Activated T-helper 9 cell treated with anti-CD3 and anti-CD28 coated beads, Interleukin-2, amount 50 U/mL, for 16 hours (primary cell): ENCODE results near the gene LMNA.
"Not testable (repeated sequence)": the region's sequence is repeated elsewhere in the genome, so short reads cannot be mapped to it uniquely, and the experiment has no call there.

ENCODE experiments used
- DNase-seq: peaks from one replicate; pipeline ENCODE4 v3.0.0-alpha.2; 2020; ENCODE audit warnings: low read depth

Gene LMNA

DNA sequence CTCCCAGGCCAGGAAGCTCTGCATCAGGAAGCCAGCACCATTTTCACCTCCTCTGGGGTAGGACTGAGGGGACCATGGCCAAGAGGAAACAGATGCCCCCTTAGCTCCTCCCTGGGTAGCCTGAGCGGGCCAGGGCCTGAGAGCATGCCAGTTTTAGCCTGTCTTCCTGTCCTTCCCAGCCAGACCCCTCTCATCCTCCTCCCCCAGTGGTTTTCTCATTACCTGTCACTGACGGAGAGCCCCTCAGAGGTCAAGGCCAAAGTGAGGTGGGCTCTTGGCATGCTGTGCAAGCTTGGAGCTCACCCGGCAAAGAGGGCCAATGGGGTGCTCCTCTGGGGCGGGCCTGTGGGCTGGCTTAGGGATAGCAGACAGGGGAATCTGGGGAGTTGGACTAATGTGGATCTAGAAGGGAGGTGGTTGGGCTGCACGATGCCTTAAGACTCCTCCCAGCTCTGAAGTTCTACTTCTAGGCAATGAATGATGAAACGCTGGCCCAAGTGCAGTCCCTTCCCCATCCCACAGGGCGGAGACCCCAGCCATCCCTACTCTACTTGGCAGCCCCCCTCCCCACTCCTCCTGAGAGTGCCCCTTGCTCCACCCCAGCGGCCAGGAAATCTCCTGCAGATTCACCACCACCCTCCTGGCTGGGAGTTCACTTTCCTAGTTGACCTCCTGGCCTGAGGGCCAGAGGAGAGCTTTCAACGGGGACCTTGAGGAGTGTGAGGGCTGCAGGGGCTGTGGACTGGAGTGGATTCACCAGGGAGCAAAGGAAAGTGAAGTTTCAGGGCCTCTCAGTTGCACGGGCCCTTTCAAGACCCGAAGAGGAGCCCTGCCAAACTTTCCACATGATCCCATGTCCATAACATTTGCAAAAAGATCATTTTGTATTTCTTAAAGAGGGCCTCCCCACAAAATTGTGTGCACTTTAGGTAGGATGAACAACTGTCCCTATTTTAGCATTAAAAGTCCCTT is 9.4 kb upstream of the LMNA start:
- no peak for DNase-seq

DNA sequence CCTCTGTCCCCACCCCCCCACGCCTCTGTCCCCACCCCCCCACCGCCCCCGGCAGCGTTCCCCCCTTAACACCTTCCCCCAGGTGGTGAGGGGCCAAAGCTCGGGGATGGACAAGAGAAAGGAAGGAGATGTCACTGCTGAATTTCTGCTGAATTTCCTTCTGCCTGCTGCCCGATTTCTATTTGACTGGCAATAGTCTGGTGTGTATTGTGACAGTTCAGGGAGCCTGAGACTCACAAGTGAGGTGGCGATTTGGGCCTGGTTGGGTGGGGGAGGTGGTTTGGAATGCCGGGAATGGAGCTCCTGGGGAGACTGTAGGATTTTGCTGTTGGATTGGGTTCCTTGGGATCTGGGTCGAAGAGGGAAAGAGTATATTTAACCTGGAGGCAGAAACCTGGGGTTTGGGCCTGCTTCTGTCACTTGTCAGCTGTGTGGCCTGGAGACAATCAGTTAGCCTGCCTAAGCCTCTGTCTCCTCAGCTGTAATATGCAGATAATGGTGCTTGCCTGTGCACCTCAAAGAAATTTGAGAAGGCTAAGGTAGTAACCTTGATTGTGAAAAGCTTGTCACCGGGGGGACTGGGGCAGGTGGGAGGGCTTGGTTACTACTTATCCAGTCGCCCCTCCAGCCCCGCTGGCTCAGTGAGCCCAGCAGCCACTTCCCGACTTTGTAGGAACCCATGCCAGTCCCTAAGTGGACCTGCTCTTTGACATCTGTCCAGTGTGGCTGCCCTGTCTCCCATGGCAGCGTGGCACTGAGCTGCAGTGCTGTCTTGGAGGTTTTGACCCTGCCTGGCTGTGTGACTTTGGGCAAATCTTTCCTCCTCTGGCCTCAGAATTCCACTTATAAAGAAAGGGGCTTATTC is 7.7 kb upstream of the LMNA start:
- DNase-seq, result no peak

DNA sequence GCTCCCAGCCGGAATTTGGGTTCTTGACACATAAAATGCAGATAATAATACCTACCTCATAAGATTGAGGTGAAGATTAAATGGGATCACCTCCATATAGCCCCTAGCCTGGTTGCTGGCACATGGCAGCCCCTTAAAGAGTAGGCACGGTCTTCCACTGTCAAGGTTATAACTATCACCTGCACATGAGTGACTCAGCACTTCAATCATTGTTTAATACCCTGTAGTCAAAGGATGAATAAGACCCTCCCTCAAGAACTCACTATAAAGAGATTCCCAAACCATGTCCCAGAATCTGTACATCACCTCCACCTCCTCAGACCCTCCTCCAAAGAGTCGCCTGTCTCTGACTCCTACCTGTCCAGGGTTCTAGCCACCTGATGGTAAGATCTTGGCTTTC is 6.5 kb upstream of the LMNA start:
- no peak for DNase-seq

DNA sequence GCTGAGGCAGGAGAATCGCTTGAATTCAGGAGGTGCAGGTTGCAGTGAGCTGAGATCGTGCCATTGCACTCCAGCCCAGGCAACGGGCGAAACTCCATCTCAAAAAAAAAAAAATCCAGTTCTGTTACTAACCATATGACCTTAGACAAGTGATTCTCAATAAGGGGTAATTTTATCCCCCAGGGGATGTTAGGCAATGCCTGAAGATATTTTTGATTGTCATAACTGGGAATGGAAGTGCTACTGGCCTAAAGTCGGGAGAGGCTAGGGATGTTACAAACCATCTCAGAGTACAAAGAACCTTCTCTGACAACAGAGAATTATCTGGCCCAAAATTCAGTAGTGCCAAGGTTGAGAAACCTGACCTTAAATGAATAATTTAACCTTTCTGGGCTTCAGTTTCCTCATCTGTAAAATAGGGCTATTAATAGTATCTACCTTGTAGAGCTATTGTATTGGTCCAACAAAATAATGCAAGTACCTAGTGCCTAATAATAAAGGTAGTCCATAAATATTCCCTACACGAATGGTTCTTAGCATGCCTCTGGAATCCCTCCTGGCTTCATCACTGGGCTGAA is 5.8 kb upstream of the LMNA start:
- no peak for DNase-seq

DNA sequence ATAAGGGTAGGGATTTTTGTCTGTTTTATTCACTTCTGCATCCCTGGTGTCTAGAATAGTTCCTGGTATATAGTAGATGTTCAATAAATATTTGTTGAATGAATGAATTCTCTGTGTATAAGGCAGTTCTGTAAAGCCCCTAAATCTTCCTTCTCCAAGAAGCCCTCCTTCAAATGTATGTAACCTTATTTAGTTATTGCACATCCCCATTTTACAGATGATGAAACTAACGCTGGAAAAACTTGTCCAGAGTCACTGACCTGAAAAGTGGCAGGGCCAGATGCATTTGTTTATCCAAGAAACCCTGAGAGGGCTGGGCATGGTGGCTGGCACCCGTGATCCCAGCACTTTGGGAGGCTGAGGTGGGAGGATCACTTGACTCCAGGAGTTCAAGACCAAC is 4.3 kb upstream of the LMNA start:
- no peak for DNase-seq

DNA sequence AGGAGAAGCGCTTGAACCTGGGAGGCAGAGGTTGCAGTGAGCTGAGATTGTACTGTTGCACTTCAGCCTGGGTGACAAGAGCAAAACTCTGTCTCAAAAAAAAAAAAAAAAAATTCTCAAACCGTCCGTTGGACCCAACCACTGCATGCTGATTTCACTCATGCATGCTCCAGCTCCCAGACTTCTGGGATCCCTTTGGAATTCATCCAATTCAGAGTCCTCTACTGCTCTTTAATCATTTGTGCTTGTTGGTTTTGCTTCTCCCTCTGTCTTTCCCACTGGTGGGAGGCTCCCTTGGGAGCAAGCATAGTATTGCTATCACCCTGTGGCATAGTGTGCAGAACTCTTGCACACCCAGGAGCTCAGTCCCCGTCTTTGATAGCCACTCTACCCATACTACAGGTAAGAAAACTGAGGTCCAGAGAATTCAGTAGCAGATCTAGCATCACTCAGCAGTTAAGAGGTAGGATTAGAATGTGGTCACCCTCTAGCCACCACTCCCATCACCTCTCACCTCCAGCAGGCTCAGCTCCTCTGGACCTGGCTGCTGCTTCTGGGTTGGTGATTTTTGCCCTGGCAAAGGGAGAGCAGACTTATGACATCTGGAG is 3.1 kb upstream of the LMNA start:
- DNase-seq, result no peak

DNA sequence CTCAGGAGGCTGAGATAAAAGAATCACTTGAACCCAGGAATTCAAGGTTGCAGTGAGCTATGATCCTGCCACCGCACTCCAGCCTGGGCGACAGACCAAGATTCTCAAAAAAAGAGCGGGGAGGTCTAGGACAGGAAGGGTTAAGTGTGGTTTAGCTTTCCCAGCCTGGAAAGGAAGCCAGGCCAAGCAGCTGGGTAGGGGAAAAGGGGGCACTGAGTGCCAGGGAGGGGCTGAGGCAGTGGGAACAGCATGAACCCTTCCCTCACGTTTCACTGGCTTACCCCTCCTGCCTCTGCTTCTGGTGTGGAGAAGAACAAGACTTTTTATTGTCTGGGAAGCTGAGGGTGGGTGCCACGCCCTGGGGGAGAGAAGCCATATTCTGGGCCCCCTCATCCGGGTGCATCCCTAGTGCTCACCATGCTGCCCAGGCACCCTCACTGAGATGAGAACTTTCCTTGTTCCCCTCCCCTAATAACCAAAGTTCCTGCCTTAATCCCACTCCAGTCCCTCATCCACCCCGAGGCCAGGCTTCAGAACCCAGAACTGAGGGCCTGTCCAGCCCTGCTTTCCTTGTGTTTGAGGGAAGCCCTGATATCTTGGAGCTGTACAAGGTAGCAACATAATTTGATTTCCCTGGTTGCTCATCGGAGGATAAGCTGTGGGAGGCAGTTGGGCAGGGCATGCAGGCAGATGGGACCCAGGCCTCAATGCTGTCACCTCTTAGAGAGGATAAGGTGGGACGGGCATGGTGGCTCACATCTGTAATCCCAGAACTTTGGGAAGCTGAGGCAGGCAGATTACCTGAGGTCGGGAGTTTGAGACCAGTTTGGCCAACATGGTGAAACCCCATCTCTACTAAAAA is 2.0 kb upstream of the LMNA start:
- no peak for DNase-seq

DNA sequence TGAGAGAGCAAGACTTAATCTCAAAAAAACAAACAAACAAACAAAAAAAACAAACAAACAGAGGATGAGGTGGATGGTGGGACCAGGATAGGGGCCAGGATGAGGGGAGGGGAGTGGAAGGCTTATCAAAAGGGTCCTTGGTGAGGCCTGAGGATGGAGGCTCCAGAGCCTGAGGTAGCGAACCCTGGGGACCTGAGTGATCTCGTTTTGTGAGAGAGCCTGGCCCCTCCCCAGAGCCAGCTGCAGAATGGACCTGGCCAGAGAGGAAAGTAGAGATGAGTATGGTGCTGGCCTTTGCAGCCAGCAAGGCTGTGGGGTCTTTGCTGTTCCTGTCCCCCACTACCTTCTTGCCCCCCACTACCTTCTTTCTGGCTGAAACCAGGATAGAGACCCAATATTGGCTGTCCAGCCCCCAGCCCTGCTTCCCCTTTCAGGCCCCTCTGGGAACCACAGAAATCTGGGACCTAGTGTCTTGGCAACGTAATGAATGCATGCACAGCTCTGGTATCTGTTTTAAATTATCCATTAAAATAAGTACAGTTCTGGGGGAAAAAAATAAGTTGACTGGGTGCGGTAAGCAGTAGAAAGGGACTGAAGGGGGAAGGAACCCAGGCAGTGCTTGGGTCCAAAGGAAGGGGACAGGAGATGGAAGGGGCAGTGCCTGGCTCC is 1.1 kb upstream of the LMNA start:
- no peak for DNase-seq

DNA sequence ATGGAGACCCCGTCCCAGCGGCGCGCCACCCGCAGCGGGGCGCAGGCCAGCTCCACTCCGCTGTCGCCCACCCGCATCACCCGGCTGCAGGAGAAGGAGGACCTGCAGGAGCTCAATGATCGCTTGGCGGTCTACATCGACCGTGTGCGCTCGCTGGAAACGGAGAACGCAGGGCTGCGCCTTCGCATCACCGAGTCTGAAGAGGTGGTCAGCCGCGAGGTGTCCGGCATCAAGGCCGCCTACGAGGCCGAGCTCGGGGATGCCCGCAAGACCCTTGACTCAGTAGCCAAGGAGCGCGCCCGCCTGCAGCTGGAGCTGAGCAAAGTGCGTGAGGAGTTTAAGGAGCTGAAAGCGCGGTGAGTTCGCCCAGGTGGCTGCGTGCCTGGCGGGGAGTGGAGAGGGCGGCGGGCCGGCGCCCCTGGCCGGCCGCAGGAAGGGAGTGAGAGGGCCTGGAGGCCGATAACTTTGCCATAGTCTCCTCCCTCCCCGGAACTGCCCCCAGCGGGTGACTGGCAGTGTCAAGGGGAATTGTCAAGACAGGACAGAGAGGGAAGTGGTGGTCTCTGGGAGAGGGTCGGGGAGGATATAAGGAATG is 505 bp downstream of the LMNA start:
- DNase-seq, result no peak

DNA sequence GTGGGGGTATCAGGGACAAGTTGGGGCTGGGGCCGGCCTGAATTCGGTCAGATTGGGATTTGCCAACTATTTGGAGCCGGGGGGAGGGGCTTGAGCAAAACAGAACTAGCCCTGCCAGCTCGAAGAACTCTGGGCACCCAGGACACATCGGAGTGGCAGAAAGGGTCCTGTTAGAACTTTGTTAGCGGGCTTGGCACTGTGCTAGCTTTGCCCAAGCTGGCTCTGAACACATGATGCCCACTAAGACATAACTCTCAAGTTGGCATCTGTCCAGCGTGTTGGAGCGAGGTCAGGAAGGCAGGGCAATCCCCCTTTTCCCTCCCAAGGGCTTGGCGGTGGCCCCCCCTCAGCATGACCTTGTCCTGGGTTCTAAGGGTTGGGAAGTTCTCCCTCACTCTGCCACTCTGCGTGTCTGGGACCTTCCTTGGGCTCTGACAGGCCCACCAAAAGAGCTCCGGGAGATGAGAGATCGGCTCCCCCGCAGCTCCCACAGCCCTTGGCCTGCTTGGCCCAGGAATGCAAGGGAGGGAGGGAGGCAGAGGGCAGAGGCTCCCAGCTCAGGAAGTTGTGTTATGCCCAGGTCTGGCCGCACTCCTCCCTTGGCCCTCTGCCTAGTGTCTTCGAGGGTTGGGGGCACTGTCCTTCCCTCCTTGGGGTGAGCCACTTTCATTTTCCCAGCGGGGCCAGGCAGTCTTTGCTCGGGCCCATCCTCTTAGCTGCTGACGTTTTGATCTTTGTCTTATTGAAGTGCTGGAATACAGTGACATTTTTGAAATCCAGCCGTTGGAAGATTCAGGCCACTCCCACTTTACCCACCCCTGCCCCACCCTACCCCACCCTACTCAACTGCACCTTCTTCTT is 1.2 kb downstream of the LMNA start:
- DNase-seq, result no peak

DNA sequence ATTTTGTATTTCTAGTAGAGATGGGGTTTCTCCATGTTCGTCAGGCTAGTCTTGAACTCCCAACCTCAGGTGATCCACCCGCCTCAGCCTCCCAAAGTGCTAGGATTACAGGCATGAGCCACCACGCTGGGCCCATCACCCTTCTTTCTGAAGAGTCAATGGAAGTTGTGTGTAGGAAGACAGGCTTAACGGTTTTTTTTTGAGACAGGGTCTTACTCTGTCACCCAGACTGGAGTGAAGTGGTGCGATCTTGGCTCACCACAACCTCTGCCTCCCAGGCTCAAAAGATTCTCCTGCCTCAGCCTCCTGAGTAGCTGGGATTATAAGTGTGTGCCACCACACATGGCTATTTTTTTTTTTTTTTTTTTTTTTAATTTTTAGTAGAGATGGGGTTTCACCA is 2.2 kb downstream of the LMNA start:
- DNase-seq, result not testable (repeated sequence)

DNA sequence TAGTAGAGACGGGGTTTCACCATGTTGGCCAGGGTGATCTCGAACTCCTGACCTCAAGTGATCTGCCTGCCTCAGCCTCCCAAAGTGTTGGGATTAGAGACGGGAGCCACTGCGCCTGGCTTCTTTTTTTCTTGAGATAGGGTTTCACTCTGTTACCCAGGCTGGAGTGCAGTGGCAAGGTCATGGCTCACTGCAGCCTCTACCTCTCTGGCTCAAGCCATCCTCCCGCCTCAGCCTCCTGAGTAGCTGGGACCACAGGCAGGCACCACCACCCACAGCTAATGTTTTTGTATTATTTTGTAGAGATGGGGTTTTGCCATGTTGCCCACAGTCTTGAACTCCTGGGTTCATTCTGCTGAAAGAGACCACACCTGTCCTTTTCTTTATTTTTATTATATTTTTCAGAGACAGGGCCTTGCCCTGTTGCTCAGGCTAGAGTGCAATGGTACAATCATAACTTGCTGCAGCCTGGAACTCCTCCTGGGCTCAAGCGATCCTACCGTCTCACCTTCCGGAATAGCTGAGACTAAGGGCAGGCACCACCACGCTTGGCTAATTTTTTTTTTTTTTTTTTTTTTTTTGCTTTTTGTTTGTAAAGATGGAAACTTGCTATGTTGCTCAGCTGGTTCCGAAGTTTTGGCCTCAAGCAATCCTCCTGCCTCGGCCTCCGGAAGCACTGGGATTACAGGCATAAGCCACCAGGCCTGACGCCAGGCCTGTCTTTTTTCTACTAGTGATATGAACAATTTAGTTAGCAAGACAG is 3.1 kb downstream of the LMNA start:
- no peak for DNase-seq

DNA sequence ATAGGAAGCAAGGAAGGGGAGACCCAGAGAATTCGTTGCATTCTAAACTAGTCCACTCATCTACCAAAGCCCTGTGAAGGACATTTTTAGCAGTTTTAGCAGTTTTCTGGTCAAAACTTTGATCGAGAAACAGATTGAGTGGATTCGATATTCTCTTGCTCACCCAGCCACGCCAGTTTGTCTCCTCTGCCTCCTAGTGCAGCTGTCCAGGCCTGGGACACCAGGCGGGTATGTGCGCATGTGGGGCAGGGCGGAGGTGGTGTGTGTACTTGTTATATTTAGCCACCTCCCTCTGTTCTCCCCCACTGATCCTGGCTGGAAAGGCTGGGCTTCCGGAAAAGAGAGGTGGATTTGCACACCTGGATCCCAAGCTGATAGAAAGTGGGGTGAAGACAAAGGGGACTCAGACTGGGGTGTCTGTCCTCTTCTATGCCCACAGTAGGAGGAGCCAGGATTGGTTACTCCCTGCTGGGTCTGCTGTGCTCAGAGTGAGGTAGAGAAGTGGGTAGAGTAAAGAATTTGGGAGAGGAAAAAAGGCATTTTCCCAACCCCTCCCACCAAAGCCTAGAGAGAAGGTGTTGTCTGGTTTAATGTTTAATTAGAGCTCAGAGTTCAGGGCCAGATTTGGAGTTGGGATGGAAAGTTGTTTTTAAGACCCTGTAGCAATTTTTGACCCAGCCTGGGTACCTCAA is 3.8 kb downstream of the LMNA start:
- no peak for DNase-seq

DNA sequence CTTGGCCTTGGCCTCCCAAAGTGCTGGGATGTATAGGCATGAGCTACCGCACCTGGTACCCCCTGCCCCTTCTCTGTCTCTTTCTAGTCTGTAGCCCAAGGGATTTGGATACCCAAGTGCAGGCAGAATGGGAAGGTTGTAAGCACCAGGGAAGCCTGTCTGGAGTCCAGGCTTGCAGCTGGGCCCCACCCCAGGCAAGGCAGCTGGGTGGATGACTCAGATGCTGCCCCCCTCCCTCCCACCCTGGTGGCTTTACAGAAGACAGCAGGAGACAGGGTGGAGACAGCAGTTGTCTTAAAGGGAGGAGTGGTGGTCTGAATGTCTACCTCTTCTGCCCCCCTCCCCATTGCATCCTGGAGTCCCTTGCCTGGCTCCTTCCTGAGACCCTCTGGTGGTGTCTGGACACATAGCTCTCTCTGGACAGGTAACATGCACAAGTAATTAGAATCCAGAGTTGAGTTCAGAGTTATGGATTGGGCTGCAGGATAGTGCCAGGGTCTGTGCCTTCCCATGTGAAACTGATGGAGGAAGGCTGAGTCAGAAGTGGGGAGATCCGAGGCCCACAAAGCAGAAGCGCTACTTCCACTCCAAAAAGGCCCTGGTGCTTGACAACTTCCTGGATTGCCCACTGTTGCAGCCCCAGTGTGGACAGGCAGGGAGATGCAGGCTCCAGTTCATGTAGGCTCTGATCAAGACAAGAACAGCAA is 5.1 kb downstream of the LMNA start:
- DNase-seq, result no peak

DNA sequence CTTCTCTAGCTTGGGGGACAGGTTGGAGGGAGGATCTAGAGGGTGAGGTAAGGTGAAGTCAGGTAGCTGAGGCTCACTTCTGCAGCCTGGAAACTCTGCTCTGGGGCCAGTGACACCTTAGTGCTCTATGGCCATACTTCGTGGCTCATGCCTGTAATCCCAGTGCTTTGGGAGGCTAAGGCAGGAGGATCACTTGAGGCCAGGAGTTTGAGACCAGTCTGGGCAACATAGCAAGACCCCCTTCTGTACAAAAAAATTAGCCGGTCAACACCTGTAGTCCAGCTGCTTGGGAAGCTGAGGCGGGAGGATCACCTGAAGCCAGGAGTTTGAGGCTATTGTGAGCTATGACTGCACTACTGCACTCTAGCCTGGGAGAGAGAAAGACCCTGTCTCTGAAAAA is 5.8 kb downstream of the LMNA start:
- no peak for DNase-seq

DNA sequence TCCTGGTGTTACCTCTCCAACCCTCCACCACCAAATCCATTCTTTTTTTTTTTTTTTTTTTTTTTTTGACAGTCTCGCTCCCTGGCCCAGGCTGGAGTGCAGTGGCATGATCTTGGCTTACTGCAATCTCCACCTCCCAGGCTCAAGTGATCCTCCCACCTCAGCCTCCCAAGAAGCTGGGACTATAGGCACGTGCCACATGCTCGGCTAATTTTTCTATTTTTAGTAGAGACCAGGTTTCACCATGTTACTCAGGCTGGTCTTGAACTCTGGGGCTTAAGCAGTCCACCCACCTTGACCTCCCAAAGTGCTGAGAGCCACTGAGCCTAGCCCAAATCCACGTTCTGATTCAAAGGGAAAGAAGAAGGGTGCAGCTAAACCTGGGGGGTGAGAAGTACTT is 6.5 kb downstream of the LMNA start:
- DNase-seq, result not testable (repeated sequence)

DNA sequence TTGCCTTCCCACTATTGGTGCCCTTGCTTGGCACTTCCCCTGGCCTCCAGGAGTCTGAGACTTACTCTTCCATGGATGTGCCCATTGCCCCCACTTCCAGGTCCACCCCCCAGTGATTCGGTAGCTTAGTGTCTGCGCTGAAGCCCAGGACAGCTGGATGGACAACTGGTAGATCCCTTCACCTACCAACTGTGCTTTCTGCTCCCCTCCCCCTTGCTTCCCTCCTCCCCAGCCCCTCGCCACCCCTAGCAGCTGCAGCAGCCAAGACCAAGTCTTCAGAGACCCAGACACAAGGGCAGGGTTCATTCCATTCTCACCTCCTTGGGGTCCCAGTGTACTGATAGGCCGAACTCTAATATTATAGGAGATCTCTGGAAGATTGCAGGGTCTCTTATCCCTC is 6.9 kb downstream of the LMNA start:
- DNase-seq, result no peak
